Activated gamma-delta T cell (primary cell): Measurements from ENCODE around the gene PLA2G2F.

Experiments used
- DNase-seq: peaks from one replicate; lab custom pipeline; 2025; lab: John Stamatoyannopoulos, UW

The PLA2G2F gene

DNA sequence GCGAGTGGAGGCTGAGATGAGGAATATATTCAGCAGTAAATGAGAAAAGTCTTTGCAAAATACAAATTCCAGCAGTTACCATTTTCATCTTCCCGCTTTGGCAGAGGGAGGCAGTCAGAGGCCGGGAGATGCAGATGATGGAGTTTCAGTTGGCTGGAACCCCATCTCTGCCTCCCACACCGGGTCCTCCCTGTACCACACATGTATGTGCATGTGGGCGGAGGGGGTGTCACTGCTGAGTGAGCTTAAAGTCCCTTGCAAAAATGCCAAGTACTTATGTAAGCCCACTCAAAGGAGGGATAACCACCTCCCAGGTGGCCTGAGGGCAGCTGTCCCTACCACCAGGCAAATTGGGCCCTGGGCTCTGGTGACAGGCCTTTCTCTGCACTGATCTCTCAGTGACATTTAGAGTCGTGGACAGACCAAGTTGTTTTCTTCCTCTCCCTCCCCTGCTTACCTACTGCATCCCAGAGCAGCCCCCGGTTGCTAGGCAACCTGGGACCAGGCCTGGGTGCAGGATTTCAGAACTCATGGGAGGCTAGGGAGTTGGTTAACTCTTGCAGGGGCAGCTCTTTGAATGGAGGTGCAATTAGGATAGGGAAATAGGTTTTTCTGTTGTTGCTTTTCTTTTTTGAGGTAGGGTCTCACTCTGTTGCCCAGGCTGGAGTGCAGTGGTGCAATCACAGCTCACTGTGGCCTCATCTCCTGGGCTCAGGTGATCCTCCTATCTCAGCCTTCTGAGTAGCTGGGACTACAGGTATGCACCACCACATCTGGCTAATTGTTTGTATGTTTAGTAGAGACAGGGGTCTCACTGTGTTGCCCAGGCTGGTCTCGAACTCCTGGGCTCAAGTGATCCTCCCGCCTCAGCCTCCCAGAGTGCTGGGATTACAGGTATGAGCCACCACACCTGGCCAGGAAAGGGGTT lies 29.7 kb downstream of the PLA2G2F start:
- no peak for DNase-seq

GRCh38 chr1:20169932-20170331 lies 30.8 kb downstream of the PLA2G2F start:
- no peak for DNase-seq

DNA sequence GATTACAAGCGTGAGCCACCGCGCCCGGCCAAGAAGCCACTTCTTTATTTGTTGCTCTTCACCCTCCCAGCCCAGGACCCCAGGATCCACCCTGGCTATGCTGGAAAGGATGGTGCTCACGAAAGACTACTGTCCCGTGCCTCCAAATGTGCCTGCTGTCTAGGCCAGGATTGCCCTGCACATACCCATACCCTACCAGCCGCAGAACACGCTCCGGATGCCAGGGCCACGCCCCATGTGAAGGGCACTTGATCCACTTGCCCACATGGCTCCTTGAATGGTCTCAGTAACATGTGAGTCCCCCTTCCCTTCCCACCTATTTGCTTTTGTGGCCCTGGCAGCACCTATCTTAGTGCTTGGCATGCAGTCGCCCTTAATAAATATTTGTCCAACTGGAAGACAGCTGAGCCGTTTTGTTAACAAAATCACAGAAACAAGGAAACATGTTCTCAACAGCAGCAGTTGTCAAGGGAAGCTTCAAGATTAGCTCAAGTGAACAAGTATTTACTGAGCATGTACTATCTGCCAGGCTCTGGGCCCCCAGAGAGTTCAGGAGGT lies 33.0 kb downstream of the PLA2G2F start:
- DNase-seq, result no peak

GRCh38 chr1:20174937-20175666 lies 36.0 kb downstream of the PLA2G2F start:
- no peak for DNase-seq

GRCh38 chr1:20178634-20179370 lies 39.7 kb downstream of the PLA2G2F start:
- no peak for DNase-seq

DNA sequence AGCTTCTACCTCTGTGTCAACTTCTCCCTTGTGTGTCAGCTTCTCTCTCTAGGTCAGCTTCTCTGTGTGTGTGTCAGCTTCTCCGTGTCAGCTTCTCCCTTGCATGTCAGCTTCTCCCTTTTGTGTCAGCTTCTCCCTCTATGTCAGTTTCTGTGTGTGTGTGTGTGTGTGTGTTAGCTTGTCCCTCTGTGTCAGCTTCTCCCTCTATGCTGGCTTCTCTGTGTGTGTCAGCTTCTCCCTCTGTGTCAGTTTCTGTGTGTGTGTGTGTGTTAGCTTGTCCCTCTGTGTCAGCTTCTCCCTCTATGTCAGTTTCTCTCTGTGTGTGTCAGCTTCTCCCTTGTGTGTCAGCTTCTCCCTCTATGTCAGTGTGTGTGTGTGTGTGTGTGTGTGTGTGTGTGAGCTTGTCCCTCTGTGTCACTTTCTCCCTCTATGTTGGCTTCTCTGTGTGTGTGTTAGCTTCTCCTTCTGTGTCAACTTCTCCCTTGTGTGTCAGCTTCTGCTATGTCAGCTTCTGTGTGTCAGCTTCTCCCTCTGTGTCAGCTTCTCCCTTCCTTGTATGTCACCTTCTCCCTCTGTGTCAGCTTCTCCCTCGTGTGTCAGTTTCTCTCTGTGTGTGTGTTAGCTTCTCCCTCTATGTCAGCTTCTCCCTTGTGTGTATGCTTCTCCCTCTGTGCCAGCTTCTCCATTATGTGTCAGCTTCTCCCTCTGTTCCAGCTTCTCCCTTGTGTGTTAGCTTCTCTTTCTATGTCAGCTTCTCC lies 40.4 kb downstream of the PLA2G2F start:
- no peak for DNase-seq

GRCh38 chr1:20180129-20180843 lies 41.2 kb downstream of the PLA2G2F start:
- DNase-seq, result no peak

GRCh38 chr1:20180844-20181207 lies 41.7 kb downstream of the PLA2G2F start:
- no peak for DNase-seq

DNA sequence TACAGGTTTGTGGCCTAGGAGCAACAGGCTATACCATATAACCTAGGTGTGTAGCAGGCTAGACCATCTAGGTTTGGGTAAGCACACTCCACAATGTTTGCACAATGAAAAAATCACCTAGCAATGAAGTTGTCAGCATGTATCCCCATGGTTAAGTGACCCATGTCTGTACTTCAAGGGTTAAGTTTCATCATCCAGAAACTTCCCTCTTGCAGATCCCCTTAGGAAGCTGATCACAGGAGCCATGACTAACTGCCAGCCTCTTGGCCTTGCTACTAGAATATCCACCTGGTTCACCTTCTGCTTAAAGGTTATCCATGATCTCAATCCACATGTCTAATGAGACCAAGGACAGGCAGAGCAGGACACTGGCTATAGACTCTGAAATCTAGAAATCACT lies 43.3 kb downstream of the PLA2G2F start:
- DNase-seq, result no peak

DNA sequence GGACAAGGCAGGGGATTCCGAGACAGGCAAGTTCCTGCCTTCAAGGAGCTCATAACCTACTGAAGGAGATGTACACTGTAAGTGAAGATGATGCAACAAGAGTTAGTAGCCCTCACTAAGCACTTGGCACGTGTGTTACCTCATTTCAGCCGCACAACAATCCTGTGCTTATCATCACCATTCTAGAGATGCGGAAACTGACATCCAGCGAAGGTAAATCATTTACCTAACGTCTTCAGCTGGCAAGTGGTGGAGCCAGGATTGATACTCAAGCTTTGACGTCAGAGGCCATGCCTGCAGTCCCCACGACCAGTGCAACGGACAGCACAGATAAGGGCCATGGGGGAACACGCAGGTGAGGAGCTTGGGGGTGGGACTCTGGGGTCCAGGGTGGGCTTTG lies 43.9 kb downstream of the PLA2G2F start:
- DNase-seq, result no peak

DNA sequence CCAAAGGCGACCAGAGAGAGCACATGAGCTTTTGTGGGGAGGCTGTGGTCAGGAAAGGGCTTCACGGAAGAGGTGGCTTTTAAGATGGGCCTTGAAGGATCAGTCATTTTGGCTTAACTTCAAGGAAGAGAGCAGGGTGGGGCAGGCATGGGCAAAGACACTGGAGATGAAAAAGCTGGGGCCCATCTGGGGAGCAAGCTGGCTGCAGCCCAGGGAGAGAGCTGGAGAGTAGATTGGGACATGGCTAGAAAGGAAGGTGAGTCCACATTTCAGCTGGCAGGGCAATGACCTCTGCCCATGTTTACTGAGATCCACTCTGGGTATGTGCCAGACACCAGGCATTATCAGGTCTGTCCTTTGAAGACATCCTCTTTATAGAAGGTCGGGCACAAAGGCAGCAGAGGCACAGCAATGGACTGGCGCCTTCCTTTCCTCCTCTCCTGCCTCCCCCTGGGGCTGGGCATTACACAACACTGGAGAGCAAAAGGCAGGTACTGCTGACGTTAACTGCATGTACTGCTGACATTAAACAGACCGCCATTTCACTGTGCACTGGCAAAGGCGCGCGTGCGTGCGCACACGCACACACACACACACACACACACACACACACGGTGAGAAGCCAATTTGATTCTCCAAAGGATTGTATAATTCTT lies 44.6 kb downstream of the PLA2G2F start:
- DNase-seq, result no peak

DNA sequence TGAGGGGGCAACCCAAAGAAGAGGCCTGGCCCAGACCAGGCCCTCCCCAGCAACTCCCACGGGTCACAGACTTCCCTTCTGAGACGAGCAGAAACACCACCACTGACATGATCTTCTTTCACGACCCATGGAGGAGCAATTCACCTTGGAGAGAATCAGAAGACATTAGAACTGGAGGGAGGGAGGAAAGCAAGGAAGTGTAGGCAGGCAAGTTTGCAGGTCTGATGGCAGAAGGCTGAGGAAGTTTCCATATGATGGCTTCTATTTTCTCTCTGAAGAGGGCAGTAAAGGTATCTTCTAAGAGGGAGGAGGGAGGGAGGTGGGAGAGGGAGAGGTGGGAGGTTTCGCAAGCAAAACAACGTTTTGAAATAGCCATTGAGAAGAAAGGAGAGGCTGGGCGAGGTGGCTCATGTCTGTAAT lies 45.4 kb downstream of the PLA2G2F start:
- no peak for DNase-seq

GRCh38 chr1:20184997-20185833 lies 46.1 kb downstream of the PLA2G2F start:
- DNase-seq, result no peak

GRCh38 chr1:20185834-20186782 lies 47.0 kb downstream of the PLA2G2F start, which contains the start of the genes PLA2G2C and UBXN10:
PLA2G2C (minus strand) TSS chr1:20186518; CDS start chr1:20177363, 9,155 bp downstream.
UBXN10 (plus strand) TSS chr1:20186096; CDS start chr1:20190562, 4,466 bp downstream.
- peak; percentile 48 for DNase-seq

GRCh38 chr1:20187103-20187812 lies 48.1 kb downstream of the PLA2G2F start:
- DNase-seq, result no peak

GRCh38 chr1:20187813-20188454 lies 48.8 kb downstream of the PLA2G2F start:
- no peak for DNase-seq

- no peak for DNase-seq
These were observed 49.3 kb downstream of the PLA2G2F start for GRCh38 chr1:20188455-20188817.
